ENCODE data around the gene FAM185A. TPM values are rescaled to one million over a fixed set of nuclear protein-coding genes. Genes with fewer than 3 reads are reported as not detected.
"Not testable (repeated sequence)": the region's sequence is repeated elsewhere in the genome, so short reads cannot be mapped to it uniquely, and the experiment has no call there.

The FAM185A gene
- total RNA-seq, 1 donor: 17.8 TPM

DNA sequence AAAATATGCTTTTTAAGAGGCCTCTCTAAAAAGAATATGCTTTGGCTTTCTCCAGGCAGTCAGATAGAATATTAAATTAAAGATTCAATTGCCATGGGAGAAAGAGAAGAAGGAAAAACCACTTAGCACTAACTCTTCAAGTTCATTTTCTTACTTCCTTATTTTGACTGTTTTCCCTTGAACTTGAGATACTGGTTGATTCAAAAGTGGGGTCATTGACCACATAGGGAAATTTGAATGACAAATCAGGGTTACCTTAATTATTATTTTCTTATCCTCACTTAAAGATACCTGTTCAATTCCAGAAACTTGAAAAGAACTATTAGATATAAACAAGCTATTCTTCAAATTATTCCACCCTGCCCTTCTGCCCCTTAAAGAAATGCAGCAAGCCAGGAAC is 27.4 kb downstream of the FAM185A start:
- not testable (repeated sequence) for DNase-seq (ENCODE audit: low read depth in 2 of 3, low spot score in 2 of 3)

DNA sequence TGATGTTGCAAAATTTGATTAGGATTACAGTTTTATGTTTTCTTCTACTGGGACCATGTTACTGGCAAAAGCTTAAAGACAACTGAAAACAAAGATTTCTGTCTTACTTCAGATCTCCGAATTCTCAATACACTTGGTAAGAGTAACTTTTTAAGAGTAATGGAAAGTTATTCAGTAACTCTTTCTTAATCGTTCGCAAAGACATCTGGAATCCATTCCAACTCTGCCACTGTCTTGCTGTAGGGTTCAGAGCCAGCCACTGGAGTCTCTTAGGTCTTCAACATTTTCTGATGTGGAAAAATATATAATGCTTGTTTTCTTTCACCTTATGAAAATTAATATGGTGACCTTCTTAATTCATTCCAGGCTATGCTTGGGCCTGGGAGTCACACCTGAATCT is 29.9 kb downstream of the FAM185A start:
- DNase-seq (ENCODE audit: low read depth in 2 of 3, low spot score in 2 of 3): not testable (repeated sequence)

- not testable (repeated sequence) for DNase-seq (ENCODE audit: low read depth in 2 of 3, low spot score in 2 of 3)
These were observed 32.1 kb downstream of the FAM185A start for GRCh38 chr7:102780926-102781325.

- DNase-seq (ENCODE audit: low read depth in 2 of 3, low spot score in 2 of 3): not testable (repeated sequence)
These were observed 40.0 kb downstream of the FAM185A start for GRCh38 chr7:102788770-102789169.

DNA sequence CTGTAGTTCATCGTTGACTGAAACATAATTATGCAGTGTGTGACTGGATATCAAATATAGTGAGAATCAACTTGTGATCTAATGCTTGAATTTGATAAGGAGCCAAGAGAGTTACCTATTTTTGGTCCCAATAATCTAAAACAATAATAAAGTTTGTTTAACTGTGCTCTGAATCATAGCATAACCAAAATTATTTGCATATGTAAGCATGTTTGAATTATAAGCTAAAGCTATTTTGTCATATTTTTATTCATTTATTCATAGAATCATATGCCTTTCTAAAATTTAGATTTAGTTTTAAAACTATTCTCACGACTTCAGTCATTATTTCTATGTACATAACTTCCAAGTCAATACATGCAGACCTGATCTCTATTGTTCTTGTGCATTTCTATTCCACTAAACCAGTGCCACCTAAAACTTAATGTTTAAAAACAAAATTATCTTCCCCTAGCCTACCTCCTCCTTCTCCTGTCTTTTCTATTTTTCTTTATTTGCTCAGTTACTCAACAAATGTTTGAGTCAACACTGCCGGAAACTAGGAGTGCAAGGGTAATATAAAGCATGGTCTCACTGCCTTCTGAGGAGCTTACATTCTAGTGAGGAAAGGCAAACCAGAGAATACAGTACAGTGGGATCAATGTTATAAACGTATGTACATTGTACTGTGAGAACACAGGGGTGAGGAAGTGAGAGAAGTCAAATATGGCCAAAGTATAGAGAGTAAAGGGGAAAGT is 41.7 kb downstream of the FAM185A start:
- not testable (repeated sequence) for DNase-seq (ENCODE audit: low read depth in 2 of 3, low spot score in 2 of 3)

GRCh38 chr7:102791367-102791766 is 42.6 kb downstream of the FAM185A start:
- not testable (repeated sequence) for DNase-seq (ENCODE audit: low read depth in 2 of 3, low spot score in 2 of 3)

DNA sequence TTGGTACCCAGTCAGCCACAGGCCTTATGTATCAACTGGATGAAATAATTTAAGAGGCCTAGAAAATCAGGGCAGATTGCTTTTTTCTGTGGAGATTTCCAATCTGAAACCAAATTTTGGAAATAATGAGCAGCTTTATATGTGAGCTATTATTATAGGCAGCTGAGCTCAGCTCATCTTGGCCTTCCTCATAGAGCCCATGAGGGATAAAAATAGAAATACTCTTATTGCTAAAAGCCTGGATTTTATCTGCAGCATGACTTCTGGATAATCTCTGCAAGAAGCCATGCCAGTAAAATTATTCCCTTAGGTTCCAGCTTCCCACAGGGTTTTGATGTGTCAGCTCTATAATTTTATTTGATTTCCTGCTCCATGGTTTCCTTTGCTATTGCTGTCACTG is 43.0 kb downstream of the FAM185A start:
- DNase-seq (ENCODE audit: low read depth in 2 of 3, low spot score in 2 of 3): not testable (repeated sequence)

GRCh38 chr7:102794567-102794966 is 45.8 kb downstream of the FAM185A start:
- not testable (repeated sequence) for DNase-seq (ENCODE audit: low read depth in 2 of 3, low spot score in 2 of 3)

- not testable (repeated sequence) for DNase-seq (ENCODE audit: low read depth in 2 of 3, low spot score in 2 of 3)
These were observed 47.3 kb downstream of the FAM185A start for GRCh38 chr7:102795987-102796595.

GRCh38 chr7:102806613-102807012 is 57.8 kb downstream of the FAM185A start:
- DNase-seq (ENCODE audit: low read depth in 2 of 3, low spot score in 2 of 3): no peak

GRCh38 chr7:102810916-102811315 is 62.1 kb downstream of the FAM185A start:
- no peak for DNase-seq (ENCODE audit: low read depth in 2 of 3, low spot score in 2 of 3)

DNA sequence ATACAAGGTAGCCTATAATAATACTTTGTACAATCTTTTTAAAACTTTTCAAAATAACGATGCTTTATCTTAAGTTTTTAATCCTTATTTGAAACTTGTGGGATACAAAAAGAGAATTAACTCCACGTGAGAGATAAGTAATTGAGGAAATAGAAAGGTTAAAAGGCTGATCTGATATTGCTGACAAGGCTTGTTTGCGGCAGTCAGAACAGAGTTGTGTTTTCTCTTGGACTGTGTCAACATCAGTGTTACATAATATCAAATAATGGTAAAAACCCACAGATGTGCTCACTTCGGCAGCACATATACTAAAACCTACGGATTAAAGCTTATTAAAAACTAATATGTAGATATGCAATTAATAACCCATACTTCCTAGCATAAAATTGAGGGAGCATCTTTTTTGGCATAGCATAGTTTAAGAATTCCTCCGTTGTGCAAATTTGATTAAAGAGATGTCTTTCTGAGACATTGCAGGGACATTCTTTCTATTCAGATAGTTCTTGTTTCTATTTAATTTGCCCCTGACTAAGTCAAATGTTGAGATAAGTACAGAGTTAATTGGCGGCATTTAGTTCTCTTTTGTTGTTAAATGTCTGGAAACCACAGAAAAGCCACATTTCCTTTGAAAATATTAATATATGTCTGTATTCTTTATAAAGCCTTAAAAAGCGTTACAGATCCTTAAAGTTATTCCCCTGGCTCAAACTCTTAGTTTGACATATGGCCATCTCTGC is 63.3 kb downstream of the FAM185A start:
- DNase-seq (ENCODE audit: low read depth in 2 of 3, low spot score in 2 of 3): peak in 1 of 3 donors; percentile 18

- no peak for DNase-seq (ENCODE audit: low read depth in 2 of 3, low spot score in 2 of 3)
These were observed 64.6 kb downstream of the FAM185A start for GRCh38 chr7:102813191-102814024.

- DNase-seq (ENCODE audit: low read depth in 2 of 3, low spot score in 2 of 3): no peak
These were observed 65.2 kb downstream of the FAM185A start for GRCh38 chr7:102814025-102814471.

- DNase-seq (ENCODE audit: low read depth in 2 of 3, low spot score in 2 of 3): no peak
These were observed 69.1 kb downstream of the FAM185A start for GRCh38 chr7:102817616-102818573.

GRCh38 chr7:102819151-102819550 is 70.4 kb downstream of the FAM185A start:
- peak in 1 of 3 donors; percentile 26 for DNase-seq (ENCODE audit: low read depth in 2 of 3, low spot score in 2 of 3)

DNA sequence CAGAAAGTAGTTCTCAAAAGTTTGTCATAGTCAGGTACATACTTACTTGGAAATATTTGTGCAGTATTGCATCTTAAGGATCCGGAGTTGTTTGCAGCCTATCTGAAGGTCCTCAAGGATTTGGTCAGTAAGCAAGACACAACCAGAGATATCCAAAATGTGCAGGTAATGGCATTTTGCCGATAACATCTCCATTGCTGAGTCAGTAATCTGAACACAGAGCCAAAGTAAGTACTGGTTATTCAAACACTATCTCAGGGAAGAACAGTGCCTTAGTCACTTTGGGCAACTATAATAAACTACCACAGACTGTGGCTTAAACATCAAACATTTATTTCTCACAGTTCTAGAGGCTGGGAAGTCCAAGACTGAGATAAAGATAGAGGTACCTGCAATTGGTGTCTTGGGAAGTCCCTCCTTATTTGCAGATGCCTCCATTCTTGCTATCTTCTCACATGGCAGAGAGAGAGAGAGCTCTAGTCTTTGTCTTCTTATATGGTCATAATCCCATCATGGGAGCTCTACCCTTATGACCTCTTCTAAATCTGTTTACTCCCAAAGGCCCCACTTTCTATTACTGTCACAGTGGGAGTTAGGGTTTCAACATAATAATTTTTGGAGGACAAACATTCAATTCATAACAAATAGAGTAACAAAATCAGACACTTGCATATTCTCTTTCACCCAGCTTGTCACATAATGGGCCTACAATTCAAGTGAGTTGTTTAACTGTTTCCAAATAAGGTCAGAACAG is 73.4 kb downstream of the FAM185A start:
- DNase-seq (ENCODE audit: low read depth in 2 of 3, low spot score in 2 of 3): no peak

DNA sequence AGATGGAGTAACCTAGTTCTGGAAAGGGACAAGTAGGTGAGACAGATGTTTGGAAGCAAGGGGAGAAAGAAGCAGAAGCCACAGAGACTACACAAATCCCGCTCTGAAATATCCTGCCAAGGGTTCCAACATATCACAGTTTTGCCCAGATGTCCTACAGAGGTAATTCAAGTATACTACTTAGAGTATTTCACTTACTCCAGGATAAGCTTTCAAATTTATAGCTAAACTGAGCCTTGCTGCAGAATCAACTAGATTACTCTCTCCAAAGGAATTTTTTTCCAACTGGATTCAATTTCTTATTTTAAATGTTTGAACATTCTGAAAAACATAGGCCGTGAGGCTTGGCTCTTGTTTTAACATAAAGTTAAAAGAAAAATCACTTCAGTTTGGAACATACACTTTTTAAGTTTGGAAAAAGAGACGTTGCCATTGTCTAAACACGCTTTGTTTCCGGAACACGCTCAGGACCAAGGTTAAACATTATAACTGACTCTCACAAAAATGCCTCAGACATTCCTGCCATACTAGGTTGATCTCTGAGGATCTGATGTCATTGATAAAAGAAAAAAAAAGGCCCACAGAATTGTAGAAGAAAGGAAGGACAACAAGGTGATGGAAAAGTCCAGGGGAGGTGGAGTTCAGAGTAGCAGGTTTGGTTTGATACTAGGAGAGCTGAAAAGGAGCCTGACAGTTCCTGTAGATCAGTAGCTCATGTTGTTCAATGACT is 74.8 kb downstream of the FAM185A start:
- DNase-seq (ENCODE audit: low read depth in 2 of 3, low spot score in 2 of 3): no peak

All from hematopoietic multipotent progenitor cell (in vitro differentiated cells).